AML-193 (cell line): ENCODE measurements around the gene ERC1.
A peak's percentile ranks its signal among the peaks of the same experiment; 100 is the strongest.
"Not testable (repeated sequence)": the region's sequence is repeated elsewhere in the genome, so short reads cannot be mapped to it uniquely, and the experiment has no call there.

Experiments used
- DNase-seq, 2 experiments: peaks; one replicate each; lab custom pipeline; 2025; lab: John Stamatoyannopoulos, UW

The ERC1 gene

GRCh38 chr12:1220127-1221092 lies 229.4 kb downstream of the ERC1 start:
- DNase-seq, result no peak

- no peak for DNase-seq
Observed at GRCh38 chr12:1222858-1223639, 232.0 kb downstream of the ERC1 start.

DNA sequence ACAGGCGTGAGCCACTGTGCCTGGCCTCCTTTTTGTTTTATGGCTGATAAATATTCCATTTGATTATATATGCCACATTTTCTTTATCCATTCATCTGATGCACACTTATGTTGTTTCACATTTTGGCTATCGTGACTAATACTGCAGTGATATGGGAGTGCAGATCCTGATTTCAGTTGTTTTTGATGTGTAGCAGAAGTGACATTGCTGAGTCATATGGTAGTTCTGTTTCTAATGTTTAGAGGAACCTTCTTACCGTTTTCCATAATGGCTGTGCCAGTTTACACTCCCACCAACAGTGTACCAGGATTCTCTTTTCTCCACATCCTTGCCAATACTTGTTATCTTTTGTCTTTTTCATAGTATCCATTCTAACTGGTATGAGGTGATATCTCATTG lies 235.9 kb downstream of the ERC1 start:
- no peak for DNase-seq

GRCh38 chr12:1234073-1234472 lies 243.1 kb downstream of the ERC1 start:
- DNase-seq, result no peak

GRCh38 chr12:1246637-1247036 lies 255.6 kb downstream of the ERC1 start:
- DNase-seq, result no peak

DNA sequence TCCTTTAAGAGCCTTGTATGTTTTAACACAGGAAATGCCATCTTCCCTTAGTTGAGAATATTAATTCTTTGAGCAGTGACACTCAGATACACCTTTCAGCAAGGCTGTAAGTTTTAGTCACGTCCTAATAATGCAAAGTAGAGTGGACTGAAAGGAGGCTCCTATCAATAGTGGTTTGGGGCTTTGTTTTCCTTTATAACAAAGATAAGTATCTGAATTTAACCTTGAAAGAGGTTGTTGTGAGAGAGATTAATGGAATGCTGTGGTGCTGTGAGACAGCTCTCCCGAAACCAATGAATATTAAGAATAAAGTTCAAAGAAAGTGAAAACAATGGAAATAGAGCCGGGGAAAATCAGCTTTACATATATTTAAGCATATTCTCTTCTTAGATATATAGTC lies 259.6 kb downstream of the ERC1 start:
- DNase-seq, result no peak

DNA sequence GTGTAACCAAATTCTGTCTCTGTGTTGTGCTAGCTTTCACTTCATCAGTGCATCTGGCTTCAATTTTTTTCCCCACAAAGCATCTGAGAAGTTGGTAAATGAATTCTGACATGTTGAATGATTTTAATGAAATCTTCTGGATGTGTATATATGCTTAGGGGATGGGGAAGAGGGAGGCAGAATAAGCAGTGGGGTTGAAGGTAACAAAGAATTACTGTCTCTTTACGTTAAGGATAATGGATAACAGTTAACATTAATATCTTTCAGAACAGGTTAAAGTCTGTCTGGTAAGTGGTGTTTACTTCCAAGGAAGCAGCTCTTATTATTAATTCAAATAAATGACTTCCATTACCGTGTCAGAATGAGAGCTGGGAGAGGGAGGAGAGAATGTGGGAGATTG lies 261.7 kb downstream of the ERC1 start:
- no peak for DNase-seq

DNA sequence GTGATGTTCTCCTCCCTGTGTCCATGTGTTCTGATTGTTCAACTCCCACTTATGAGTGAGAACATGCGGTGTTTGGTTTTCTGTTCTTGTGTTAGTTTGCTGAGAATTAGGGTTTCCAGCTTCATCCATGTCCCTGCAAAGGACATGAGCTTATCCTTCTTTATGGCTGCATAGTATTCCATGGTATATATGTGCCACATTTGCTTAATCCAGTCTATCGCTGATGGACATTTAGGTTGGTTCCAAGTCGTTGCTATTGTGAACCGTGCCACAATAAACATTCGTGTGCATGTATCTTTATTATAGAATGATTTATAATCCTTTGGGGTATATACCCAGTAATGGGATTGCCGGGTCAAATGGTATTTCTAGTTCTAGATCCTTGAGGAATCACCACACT lies 264.1 kb downstream of the ERC1 start:
- not testable (repeated sequence) for DNase-seq

- not testable (repeated sequence) for DNase-seq
Observed at GRCh38 chr12:1255854-1256253, 264.8 kb downstream of the ERC1 start.

GRCh38 chr12:1256285-1256684 lies 265.3 kb downstream of the ERC1 start:
- DNase-seq, result no peak

GRCh38 chr12:1256991-1257390 lies 266.0 kb downstream of the ERC1 start:
- DNase-seq, result no peak

GRCh38 chr12:1262011-1262410 lies 271.0 kb downstream of the ERC1 start:
- DNase-seq, result no peak

DNA sequence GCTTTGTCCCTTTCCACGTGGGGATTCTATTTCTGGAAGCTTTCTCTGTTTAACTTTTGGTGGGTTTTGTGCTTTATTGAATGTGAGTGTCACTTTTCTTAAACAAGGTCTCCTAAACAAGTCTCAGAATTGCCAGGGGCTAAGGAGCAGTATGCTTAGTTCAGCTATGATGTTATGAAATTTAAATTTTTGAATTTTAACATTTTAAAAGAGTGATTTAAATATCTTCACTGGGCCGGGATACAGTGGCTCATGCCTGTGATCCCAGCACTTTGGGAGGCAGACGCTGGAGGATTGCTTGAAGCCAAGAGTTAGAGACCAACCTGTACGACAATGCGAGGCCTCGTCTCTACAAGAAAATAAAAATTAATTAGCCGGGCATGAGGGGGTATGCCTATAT lies 276.2 kb downstream of the ERC1 start:
- no peak for DNase-seq

DNA sequence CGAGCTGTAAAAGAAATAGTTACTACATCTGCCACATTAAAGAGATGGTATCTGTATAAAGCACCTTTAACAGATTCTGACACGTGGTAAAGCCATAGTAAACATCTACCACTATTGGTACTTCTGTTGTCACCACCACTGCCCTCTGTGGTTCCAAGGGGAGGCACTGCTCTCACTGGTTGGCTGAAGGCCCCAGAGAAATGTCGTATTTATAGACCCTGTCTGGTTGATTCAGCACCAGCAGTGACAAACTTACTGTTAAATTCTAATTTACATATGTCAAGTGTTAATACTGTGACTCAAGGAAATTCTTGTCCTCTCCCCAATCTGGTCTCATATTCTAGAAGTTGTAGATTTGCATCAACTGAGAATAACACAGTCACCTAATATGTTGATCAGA lies 281.1 kb downstream of the ERC1 start:
- no peak for DNase-seq

DNA sequence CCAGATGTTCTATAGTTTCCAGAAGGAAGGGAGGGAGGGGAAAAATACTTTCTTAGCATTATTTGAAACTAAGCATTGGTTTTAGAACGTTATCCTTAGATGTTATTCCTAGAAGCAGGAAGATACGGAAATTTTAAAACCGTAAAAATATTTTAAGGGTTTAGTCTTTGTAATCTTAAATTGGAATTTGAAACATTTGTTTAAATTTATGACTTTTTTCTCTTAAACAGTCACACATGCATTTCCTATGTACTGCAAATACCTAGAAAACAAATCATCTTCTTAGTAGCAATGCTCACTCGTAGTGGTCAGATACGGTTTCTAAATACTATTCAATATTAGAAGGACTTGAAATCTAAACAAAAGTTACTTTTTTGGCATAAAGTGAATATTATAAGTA lies 282.0 kb downstream of the ERC1 start:
- no peak for DNase-seq

- no peak for DNase-seq
Observed at GRCh38 chr12:1277905-1278304, 286.9 kb downstream of the ERC1 start.

DNA sequence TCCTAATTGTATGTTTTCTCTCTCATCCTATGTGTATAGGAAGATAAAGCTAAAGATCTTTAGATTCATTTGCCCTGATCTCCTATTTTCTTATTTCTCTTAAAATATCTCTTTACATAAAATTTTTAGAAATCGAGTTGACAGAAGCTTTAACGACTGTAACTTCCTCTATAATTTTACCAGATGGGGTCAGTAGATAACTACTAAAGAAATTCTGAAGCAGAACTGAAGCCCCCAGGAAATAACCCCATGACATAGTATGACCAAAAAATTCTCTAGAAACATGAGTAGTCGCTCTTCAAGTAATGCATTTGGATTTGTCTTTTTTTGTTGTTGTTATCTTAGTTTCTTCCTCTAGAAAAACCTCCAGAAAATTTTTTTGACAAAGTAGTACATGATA lies 288.0 kb downstream of the ERC1 start:
- peak; percentile 21 for DNase-seq

DNA sequence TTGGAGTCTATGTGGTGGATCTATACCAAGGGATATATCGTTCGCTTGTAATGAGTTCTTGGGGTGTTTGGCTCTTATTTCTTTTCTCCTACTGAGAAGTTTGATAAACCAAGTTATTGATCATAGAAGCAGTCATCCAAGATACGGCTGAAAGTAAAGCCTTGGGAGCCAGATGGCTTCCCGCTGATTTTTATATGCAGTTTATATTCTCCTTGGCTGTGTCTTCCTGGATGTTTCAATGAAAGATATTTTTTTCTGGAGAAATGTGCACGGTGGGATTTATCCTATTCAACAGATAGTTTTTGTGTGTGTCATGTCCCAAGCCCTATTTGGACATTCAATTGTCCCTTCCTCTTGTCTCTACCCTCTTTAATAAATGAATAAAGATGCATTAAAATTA lies 289.0 kb downstream of the ERC1 start:
- no peak for DNase-seq

GRCh38 chr12:1281683-1282366 lies 290.8 kb downstream of the ERC1 start:
- DNase-seq, result no peak

- no peak for DNase-seq
Observed at GRCh38 chr12:1282670-1283315, 291.8 kb downstream of the ERC1 start.

GRCh38 chr12:1283316-1283715 lies 292.3 kb downstream of the ERC1 start:
- no peak for DNase-seq

DNA sequence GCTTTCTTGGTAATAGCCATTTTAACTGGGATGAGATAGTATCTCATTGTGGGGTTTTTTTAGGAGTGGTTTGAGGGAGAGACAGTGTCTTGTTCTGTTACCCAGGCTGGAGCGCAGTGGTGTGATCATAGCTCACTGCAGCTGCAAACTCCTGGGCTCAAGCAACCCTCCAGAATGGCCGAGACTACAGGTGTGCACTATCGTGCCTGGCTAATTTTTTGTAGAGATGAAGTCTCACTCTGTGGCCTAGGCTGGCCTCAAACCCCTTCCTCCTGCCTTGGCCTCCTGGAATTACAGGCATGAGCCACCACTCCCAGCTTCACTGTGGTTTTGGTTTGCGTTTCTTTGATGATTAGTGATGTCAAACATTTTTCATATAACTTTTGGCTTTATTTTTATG lies 293.6 kb downstream of the ERC1 start:
- no peak for DNase-seq
